Sigmoid colon (tissue), 7 donors: ENCODE results near the gene THBS3. TPM values are rescaled to one million over a fixed set of nuclear protein-coding genes. Genes with fewer than 3 reads are reported as not detected.
"Not testable (repeated sequence)": the region's sequence is repeated elsewhere in the genome, so short reads cannot be mapped to it uniquely, and the experiment has no call there.

Experiments used
- DNase-seq: peaks from one replicate; pipeline ENCODE4 v3.0.0-alpha.2; 2019
- H3K27ac ChIP-seq, 4 donors: fragments of 200-600 bp; sonication (generic); one replicate each; pipeline ENCODE4 v1.5.1; 2016 to 2019; ENCODE audit warnings: mild to moderate bottlenecking in 1 of 4
- H3K27me3 ChIP-seq, 3 donors: fragments of 200-600 bp; sonication (generic); one replicate each; pipeline ENCODE4 v1.5.1; 2019; ENCODE audit warnings: mild to moderate bottlenecking in 1 of 3
- H3K36me3 ChIP-seq, 4 donors: fragments of 200-600 bp; sonication (generic); one replicate each; pipeline ENCODE4 v1.5.1; 2016 to 2019
- H3K4me1 ChIP-seq, 4 donors: fragments of 200-600 bp; sonication (generic); one replicate each; pipeline ENCODE4 v1.5.1; 2017 to 2019
- H3K4me3 ChIP-seq, 4 donors: fragments of 200-600 bp; sonication (generic); one replicate each; pipeline ENCODE4 v1.5.1; 2017 to 2019; ENCODE audit warnings: mild to moderate bottlenecking in 2 of 4, moderate library complexity in 1 of 4
- H3K9me3 ChIP-seq, 4 donors: fragments of 200-600 bp in 3 of 4; sonication (generic) in 3 of 4; one replicate each; pipeline versions ENCODE4 v1.5.1 to v1.6.1; 2013 to 2019
- EP300 ChIP-seq, 4 donors: sonication (generic); formaldehyde crosslinking; IDR thresholded peaks; one replicate each; pipeline ENCODE4 v1.6.1; 2017; ENCODE audit warnings: antibody characterized with exemption in 4 of 4
- POLR2A ChIP-seq, 2 donors: fragments of 450-650 bp; IDR thresholded peaks; one replicate each; pipeline ENCODE4 v1.6.1; 2016; ENCODE audit warnings: antibody characterized with exemption in 2 of 2, mild to moderate bottlenecking in 2 of 2, moderate library complexity in 2 of 2
- POLR2AphosphoS5 ChIP-seq, 4 donors: sonication (generic); formaldehyde crosslinking; IDR thresholded peaks; one replicate each; pipeline ENCODE4 v1.6.1; 2017; ENCODE audit warnings: antibody characterized with exemption in 4 of 4
- WGBS, 2 donors: extraction: QIAGEN DNeasy Blood & Tissue Kit; methylation state at CpG; one replicate each; pipeline ENCODE4 v1.1.7; 2013; 5-methylcytosine and 5-hydroxymethylcytosine counted together
- intact Hi-C: fragments of 100-400 bp; cut with DNase I; formaldehyde crosslinking; loops from one replicate; pipeline ENCODE4 v1.15.1; 2023
- polyA plus RNA-seq, 3 donors: library from polyadenylated mRNA; stranded (reverse); fragments of 200-250 nt; gene quantifications; one replicate each; pipeline ENCODE4 v1.2.3, GENCODE V29; 2013
- total RNA-seq, 4 donors: library from RNA; depleted of rRNA; stranded (reverse); fragments of >200 nt; gene quantifications; one replicate each; pipeline ENCODE4 v1.1.0, GENCODE V29; 2016
- TF ChIP-seq, protein P1 (sequence below), 4 experiments: fragments of 450-650 bp in 3 of 4; fragments of 200-600 bp in 1 of 4; IDR thresholded peaks; one replicate each; pipeline ENCODE4 v1.5.1; 2016 to 2019; ENCODE audit warnings: antibody characterized with exemption in 4 of 4, mild to moderate bottlenecking in 3 of 4, moderate library complexity in 2 of 4
- donor health status: healthy with polysubstance abuse.
- donor health status: Bipolar disorder and iron deficiency.
- donor health status: healthy.

THBS3 gene
- total and polyA plus RNA-seq, 7 donors, result 3.5 to 43.5 (median 13.4) TPM

- Histone ChIP-seq H3K4me1 (peaks cover 0 to 38% (median 32%) of the 10 kb centered on the region in 4 donors), H3K4me3 (no peak overlapping the region), H3K27ac (no peak overlapping the region), H3K27me3 (no peaks in the 10 kb centered on the region), H3K9me3 (no peaks in the 10 kb centered on the region), H3K36me3 (no peaks in the 10 kb centered on the region)
- 63 to 85% methylated on average over 7 of the region's 7 CpGs for WGBS, 2 donors
- intact Hi-C loops, result no loop called here
- DNase-seq, result no peak
- TF ChIP-seq EP300 (IDR thresholded peaks at IDR 0.05) (no peak), POLR2A (IDR thresholded peaks at IDR 0.05) (no peak), POLR2AphosphoS5 (IDR thresholded peaks at IDR 0.05) (no peak)
- TF ChIP-seq, protein P1, sequence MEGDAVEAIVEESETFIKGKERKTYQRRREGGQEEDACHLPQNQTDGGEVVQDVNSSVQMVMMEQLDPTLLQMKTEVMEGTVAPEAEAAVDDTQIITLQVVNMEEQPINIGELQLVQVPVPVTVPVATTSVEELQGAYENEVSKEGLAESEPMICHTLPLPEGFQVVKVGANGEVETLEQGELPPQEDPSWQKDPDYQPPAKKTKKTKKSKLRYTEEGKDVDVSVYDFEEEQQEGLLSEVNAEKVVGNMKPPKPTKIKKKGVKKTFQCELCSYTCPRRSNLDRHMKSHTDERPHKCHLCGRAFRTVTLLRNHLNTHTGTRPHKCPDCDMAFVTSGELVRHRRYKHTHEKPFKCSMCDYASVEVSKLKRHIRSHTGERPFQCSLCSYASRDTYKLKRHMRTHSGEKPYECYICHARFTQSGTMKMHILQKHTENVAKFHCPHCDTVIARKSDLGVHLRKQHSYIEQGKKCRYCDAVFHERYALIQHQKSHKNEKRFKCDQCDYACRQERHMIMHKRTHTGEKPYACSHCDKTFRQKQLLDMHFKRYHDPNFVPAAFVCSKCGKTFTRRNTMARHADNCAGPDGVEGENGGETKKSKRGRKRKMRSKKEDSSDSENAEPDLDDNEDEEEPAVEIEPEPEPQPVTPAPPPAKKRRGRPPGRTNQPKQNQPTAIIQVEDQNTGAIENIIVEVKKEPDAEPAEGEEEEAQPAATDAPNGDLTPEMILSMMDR (IDR thresholded peaks at IDR 0.05), result no peak
Measured at GRCh38 chr1:155223047-155223446, 15.3 kb upstream of the THBS3 start.

DNA sequence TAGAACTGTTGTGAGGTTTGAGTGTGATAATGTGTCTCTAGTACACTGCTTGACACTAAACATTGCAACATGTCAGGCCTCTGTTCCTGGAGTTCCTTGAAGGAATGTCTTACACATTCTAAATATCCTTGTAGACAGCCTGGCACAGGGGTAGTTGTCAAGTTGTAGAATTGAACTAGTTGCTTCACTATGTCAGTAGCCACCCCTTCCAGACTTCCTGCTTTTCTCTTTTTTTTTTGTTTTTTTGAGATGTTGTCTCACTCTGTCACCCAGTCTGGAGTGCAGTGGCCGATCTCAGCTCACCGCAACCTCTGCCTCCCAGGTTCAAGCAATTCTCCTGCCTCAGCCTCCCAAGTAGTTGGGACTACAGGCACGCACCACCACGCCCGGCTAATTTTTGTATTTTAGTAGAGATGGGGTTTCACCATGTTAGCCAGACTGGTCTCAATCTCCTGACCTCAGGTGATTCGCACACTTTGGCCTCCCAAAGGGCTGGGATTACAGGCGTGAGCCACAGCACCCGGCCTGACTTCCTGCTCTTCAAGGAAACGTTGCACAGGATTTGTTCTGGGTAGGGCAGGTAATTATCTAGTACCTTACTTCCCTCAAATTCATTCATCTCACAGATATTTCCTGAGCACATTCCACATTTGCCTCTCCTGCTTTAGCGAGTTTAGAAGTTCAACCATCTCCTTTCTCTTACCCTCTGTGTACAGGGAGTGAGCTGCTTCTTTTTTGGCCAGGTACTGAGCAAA is 12.7 kb upstream of the THBS3 start:
- intact Hi-C loops, result not testable (repeated sequence)

DNA sequence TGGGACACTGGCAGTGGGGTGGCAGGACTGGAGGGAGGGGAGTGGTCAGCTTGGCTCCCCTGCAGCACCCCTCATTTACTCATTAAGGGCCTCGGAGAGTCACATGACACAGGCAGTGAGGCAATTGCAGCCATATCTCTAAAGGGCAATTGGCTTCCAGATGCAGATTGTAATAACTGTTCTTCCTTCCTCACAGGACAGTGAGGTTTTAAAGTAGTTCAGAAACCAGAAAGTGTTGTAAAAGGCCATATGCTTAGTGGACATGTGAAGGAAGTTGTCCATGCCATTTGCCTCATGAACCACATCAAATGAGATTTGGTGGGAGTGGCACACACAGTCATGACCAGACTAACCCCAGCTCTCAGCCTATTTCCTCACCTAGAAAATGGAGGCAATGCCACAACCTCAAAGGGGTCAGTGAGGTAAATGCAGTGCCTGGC is 11.9 kb upstream of the THBS3 start:
- no peak for DNase-seq
- Histone ChIP-seq H3K27ac (peak overlapping the region in 1 of 4 donors; percentile 5), H3K9me3 (no peaks in the 10 kb centered on the region), H3K27me3 (no peaks in the 10 kb centered on the region), H3K4me3 (peak overlapping the region in 1 of 4 donors; percentile 17), H3K36me3 (peaks cover 0 to 4% (median 0%) of the 10 kb centered on the region in 4 donors), H3K4me1 (peaks cover 0 to 13% (median 10%) of the 10 kb centered on the region in 4 donors)
- intact Hi-C loops, result no loop called here
- TF ChIP-seq, protein P1 (IDR thresholded peaks at IDR 0.05), result no peak
- TF ChIP-seq POLR2AphosphoS5 (IDR thresholded peaks at IDR 0.05), result no peak
- 3 to 7% methylated on average over 1 of the region's 1 CpG for WGBS, 2 donors

More for the DNA sequence above, 12.7 kb upstream of the THBS3 start:
- H3K4me3 ChIP-seq, H3K36me3 ChIP-seq, DNase-seq, H3K9me3 ChIP-seq, H3K27me3 ChIP-seq, H3K27ac ChIP-seq: not testable (repeated sequence)
- peaks cover 0 to 18% (median 16%) of the 10 kb centered on the region in 4 donors for H3K4me1 ChIP-seq
- 43 to 71% methylated on average over 10 of the region's 10 CpGs for WGBS, 2 donors

GRCh38 chr1:155218854-155219591 is 11.3 kb upstream of the THBS3 start:
- WGBS, 2 donors, result 47 to 65% methylated on average over 7 of the region's 7 CpGs

GRCh38 chr1:155214702-155215101 is 7.0 kb upstream of the THBS3 start:
- H3K9me3 ChIP-seq, DNase-seq, H3K27me3 ChIP-seq, H3K4me3 ChIP-seq, intact Hi-C loops, H3K27ac ChIP-seq: not testable (repeated sequence)
- Histone ChIP-seq H3K36me3 (peaks cover 0 to 16% (median 0%) of the 10 kb centered on the region in 4 donors), H3K4me1 (peaks cover 0 to 10% (median 10%) of the 10 kb centered on the region in 4 donors)
- 79 to 87% methylated on average over 8 to 9 of the region's 10 CpGs for WGBS, 2 donors

More at GRCh38 chr1:155218854-155219591, 11.3 kb upstream of the THBS3 start:
- Histone ChIP-seq H3K9me3 (no peaks in the 10 kb centered on the region), H3K36me3 (peaks cover 0 to 4% (median 0%) of the 10 kb centered on the region in 4 donors), H3K27me3 (no peaks in the 10 kb centered on the region), H3K4me1 (peaks cover 0 to 8% (median 5%) of the 10 kb centered on the region in 4 donors), H3K27ac (peak overlapping the region in 2 of 4 donors; percentile 0 to 5), H3K4me3 (peak overlapping the region in 2 of 4 donors; percentile 16 to 17)
- no peak for DNase-seq
- TF ChIP-seq EP300 (IDR thresholded peaks at IDR 0.05) (no peak), POLR2AphosphoS5 (IDR thresholded peaks at IDR 0.05) (peak in 1 of 4 donors; percentile 25)
- intact Hi-C loops, result no loop called here

GRCh38 chr1:155212051-155212440 is 4.3 kb upstream of the THBS3 start:
- Histone ChIP-seq H3K4me1 (peaks cover 0 to 26% (median 21%) of the 10 kb centered on the region in 4 donors), H3K36me3 (peaks cover 0 to 16% (median 0%) of the 10 kb centered on the region in 4 donors), H3K27ac (peak overlapping the region in 2 of 4 donors; percentile 14 to 26)
- H3K4me3 ChIP-seq, intact Hi-C loops, H3K9me3 ChIP-seq, DNase-seq, H3K27me3 ChIP-seq: not testable (repeated sequence)
- WGBS, 2 donors, result 83 to 84% methylated on average over 7 of the region's 7 CpGs

DNA sequence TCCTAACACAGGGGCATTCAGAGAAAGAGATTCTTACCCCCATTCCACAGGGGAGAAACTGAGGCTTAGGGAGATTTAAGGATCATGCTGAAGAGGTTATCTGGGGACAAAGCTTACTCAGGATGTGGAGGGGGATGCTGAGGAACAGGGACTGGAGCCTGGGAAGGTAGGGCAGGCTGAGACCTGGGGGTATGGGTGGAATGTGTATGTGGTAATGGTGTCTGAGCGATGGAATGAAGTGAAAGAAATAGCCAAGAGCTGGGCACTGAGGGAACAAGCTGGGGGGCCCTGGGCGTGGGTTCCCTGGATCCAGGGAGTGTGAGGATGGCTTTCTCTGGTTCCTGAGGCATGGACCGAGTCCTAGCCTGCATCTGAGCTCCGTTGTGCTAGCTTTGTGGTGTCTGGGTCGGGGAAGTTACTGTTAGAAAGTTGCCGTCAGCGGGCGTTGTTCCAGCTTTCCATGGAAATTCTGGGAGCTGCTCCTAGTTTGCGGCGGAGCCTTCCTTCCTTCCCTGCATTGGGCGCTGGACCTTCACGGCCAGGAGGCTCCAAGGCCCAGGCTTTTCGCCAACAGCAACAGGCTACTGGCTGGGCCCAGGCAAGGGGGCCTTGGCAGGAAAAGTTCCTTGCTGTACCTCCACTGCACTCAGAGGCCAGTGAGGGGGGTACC is 3.8 kb upstream of the THBS3 start:
- H3K4me1 ChIP-seq, result peaks cover 0 to 31% (median 27%) of the 10 kb centered on the region in 4 donors
- H3K4me3 ChIP-seq, H3K9me3 ChIP-seq, H3K27me3 ChIP-seq, DNase-seq, intact Hi-C loops: not testable (repeated sequence)
- H3K36me3 ChIP-seq, result peaks cover 0 to 16% (median 0%) of the 10 kb centered on the region in 4 donors
- H3K27ac ChIP-seq, result peak overlapping the region in 2 of 4 donors; percentile 14 to 26
- WGBS, 2 donors, result 89 to 90% methylated on average over 13 of the region's 13 CpGs
